ENCODE measurements around the gene ST6GALNAC6.

DNA sequence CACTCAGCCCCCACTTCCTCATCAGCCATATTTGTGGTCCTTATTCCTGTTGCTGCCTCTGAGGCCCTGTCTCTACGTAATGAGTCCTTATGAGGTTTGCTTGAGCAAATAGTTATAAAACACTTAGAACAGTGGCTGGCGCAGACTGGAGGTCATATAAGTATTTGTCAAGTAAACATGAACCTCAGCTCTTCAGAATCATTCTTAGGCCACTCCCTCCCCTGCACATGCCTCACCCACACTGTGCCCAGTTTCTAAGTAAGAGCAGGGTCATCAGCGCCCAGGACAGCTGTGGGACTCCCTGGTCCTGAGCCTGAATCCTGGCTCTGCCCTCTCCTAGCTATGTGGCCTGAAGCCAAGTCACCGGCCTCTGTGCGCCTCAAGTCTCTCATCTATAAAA lies 13.5 kb upstream of the ST6GALNAC6 start:
- no peak for TF ChIP-seq POLR2A (IDR thresholded peaks at IDR 0.05)
- TF ChIP-seq, protein P1, sequence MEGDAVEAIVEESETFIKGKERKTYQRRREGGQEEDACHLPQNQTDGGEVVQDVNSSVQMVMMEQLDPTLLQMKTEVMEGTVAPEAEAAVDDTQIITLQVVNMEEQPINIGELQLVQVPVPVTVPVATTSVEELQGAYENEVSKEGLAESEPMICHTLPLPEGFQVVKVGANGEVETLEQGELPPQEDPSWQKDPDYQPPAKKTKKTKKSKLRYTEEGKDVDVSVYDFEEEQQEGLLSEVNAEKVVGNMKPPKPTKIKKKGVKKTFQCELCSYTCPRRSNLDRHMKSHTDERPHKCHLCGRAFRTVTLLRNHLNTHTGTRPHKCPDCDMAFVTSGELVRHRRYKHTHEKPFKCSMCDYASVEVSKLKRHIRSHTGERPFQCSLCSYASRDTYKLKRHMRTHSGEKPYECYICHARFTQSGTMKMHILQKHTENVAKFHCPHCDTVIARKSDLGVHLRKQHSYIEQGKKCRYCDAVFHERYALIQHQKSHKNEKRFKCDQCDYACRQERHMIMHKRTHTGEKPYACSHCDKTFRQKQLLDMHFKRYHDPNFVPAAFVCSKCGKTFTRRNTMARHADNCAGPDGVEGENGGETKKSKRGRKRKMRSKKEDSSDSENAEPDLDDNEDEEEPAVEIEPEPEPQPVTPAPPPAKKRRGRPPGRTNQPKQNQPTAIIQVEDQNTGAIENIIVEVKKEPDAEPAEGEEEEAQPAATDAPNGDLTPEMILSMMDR (IDR thresholded peaks at IDR 0.05), result no peak
